GM12873 (cell line): ENCODE results near the gene TES.

Experiments used
- TF ChIP-seq, protein P1 (sequence below): IDR thresholded peaks from 2 replicates; pipeline ENCODE4 v1.5.1; 2012; ENCODE audit warnings: low read depth, mild to moderate bottlenecking, moderate library complexity, low read length, control low read depth; ENCODE audit not compliant: insufficient read depth; ENCODE audit errors: missing control alignments

TES gene

DNA sequence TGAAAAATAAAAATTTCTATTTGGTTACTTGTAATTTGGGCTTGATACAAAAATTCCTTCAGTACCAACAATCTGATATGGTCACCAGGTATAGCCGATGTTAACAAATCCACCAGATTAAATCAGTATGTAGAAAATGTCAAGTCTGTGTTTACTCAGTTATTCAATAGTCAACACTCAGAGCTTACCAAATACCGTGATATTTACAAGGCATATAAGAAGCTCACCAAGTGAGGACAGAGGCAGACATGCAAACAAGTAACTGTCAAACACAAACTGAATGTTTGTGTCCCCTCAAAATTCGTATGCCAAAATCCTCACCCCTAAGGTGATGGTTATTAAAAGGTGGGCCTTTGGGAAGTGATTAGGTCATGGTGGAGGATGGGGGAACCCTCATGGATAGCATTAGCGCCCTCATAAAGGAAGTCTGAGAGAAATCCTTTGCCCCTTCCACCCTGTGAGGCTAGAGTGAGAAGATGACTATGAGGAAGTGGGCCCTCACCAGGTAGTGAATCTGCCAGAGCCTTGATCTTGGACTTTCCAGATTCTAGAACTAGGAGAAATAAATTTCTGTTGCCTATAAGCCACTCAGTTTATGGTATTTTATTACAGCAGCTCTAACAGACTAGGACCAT lies 63.1 kb downstream of the TES start:
- TF ChIP-seq, protein P1, sequence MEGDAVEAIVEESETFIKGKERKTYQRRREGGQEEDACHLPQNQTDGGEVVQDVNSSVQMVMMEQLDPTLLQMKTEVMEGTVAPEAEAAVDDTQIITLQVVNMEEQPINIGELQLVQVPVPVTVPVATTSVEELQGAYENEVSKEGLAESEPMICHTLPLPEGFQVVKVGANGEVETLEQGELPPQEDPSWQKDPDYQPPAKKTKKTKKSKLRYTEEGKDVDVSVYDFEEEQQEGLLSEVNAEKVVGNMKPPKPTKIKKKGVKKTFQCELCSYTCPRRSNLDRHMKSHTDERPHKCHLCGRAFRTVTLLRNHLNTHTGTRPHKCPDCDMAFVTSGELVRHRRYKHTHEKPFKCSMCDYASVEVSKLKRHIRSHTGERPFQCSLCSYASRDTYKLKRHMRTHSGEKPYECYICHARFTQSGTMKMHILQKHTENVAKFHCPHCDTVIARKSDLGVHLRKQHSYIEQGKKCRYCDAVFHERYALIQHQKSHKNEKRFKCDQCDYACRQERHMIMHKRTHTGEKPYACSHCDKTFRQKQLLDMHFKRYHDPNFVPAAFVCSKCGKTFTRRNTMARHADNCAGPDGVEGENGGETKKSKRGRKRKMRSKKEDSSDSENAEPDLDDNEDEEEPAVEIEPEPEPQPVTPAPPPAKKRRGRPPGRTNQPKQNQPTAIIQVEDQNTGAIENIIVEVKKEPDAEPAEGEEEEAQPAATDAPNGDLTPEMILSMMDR: no peak

DNA sequence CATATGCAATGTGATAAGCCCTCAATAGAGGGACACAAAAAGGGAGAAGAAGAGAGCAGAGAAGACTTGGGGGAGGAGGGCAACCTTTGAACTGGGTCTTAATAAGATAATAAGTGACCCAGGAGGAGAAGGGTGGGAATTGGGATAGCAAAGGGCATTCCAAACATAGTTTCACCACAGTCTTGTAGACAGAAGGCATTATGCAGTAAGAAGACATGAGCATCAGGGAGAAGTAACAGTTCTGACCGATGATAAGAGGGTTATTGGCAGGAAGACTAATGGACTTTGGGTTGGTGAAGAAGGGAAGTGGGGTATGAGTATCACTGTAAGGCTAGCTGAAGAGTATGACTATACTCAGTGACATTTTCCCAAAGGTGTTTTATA lies 63.6 kb downstream of the TES start:
- TF ChIP-seq, protein P1: no peak

DNA sequence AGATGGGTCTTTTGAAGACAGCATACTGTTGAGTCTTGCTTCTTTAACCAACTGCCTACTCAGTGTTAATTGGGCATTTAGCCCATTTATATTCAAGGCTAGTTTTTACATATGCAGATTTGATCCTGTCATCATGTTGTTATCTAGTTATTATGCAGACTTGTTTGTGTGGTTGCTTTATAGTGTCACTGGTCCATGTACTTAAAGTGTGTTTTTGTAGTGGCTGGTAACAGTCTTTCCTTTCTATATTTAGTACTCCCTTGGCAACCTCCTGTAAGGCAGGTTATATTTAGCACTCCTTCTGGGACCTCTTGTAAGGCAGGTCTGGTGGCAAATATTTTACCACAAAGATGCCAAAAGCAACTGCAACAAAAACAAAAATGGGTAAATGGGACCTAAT lies 66.7 kb downstream of the TES start:
- TF ChIP-seq, protein P1: no peak

DNA sequence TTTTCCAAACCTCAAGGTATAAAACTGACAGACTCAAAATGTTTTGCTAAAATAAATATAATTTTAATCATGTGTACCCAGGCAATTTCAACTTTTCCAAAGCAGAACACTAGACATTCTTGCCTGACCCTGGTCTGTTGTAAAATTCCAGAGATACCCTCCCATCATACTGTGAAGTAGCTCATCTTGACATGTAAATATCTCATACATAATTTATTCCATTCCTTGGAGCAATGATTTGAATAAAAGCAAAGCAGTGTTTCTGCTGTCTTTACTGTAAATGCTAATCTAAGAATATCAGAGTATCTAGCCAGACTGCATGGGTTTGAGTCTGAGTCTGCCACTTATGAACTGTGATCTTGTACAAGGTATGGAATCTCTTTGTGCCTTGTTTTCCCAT lies 68.9 kb downstream of the TES start:
- TF ChIP-seq, protein P1: no peak

DNA sequence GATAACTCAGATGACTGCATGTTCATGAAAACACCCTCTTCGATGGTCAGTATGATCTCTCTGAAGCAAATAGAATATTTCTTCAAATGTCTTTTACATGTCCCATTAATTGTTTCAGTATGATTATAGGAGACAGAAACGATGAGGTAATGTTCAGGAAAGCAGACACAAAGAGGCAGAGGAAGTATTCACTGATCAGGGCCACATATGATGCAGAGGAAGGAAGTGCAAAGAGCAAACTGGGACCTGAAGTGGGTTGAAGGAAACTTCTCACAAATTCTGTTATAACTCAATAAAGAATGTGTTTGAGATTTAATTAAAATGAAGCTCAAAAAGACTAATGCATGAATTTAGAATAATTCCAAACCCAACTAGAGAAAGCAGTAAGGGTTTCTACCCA lies 70.5 kb downstream of the TES start:
- TF ChIP-seq, protein P1: no peak

DNA sequence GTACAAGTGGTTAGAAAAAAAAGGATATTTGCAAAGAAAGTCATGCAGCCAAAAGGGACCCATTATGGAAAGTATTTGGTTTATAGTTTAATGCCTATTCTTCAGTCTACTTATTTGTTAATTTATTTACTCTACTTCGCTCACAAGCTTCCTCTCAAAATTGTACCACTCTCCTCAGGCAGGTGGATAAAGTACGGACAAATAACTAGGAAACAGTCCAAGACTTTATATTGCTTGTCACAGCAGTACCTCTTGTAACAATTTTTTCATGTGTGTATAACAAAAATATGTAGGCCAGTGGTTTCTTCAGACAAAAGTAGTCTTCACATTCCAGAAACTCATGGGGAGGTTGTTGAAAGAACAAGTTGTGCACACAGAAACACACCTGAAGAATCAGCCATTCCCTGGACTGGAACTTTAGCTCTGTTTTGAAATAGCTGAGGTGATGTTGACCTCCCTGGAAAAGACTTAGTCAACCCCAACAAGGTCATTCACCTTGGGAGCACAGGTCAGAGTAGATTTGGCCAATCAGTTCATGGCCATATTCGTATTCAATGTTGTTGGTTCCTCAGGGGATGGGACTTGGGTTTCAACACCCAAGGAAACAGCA lies 73.4 kb downstream of the TES start:
- TF ChIP-seq, protein P1: no peak

DNA sequence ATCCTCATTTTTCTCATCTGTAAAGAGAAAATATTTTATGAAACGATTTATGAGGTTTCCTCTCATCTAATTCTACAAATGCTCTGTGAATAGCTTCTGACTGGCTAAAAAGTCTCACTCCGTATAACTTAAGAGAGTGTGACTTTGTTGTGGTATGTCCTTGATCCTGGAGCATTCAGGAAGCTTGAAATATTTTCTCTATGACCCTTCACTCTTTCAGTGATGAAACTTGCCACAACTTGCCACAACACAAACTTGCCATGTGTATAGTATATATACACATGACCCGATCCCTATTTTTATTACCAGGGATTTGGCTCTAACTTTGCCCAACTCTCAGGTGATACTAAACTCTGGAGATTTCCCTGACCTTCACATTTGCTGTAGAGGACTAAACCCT lies 74.1 kb downstream of the TES start:
- TF ChIP-seq, protein P1: no peak
